Upper lobe of left lung (tissue), 4 donors: Measurements from ENCODE around the gene GPR135.

Source experiments
- POLR2A ChIP-seq, 4 donors: fragments of 450-650 bp; IDR thresholded peaks; one replicate each; pipeline ENCODE4 v1.5.1; 2016 to 2017; ENCODE audit warnings: antibody characterized with exemption in 4 of 4, mild to moderate bottlenecking in 2 of 4
- POLR2AphosphoS5 ChIP-seq, 2 donors: sonication (generic); formaldehyde crosslinking; IDR thresholded peaks; one replicate each; pipeline ENCODE4 v1.5.1; 2017; ENCODE audit warnings: antibody characterized with exemption in 2 of 2
- TF ChIP-seq, protein P1 (sequence below), 6 experiments: fragments of 450-650 bp in 4 of 6; fragments of 200-600 bp in 2 of 6; sonication (generic) in 2 of 6; IDR thresholded peaks; one replicate each; pipeline ENCODE4 v1.5.1; 2016 to 2019; ENCODE audit warnings: antibody characterized with exemption in 6 of 6

DNA sequence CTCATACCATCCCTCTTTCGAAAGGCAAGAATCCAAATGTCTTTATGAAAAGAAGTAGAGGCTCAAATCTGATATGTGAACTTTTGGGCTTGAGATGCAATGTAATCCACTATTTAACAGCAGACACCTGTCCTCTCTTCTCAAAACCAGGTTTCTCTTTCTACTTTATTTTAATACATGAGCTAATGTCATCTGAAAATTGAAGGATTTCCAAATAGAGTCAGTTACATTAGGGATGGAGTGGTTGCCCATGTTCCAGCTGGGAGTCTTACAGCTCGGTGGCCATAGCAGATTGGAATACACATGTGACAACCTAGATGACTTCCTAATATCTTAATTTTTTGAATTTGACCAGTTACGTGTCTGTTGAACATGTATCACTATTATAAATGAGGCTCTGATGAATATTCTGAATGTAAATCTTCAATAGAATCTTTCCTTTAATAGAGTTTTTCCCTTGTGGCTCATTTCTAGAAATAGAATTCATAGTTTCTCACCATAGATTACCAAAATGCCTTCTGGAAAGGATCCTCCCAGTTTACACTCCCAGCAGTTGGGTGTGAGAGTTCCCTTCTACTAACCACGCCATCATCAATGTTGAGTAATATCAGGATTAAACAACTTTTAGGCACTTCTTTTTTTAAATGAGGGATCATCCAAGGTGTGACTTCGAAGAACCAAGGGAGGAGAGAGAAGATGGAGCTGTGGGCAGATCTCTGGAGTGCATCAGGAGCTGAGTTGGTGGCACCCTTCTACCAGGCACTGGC, 49.2 kb downstream of the GPR135 start:
- TF ChIP-seq, protein P1, sequence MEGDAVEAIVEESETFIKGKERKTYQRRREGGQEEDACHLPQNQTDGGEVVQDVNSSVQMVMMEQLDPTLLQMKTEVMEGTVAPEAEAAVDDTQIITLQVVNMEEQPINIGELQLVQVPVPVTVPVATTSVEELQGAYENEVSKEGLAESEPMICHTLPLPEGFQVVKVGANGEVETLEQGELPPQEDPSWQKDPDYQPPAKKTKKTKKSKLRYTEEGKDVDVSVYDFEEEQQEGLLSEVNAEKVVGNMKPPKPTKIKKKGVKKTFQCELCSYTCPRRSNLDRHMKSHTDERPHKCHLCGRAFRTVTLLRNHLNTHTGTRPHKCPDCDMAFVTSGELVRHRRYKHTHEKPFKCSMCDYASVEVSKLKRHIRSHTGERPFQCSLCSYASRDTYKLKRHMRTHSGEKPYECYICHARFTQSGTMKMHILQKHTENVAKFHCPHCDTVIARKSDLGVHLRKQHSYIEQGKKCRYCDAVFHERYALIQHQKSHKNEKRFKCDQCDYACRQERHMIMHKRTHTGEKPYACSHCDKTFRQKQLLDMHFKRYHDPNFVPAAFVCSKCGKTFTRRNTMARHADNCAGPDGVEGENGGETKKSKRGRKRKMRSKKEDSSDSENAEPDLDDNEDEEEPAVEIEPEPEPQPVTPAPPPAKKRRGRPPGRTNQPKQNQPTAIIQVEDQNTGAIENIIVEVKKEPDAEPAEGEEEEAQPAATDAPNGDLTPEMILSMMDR (IDR thresholded peaks at IDR 0.05) = no peak
- no peak for TF ChIP-seq POLR2AphosphoS5 (IDR thresholded peaks at IDR 0.05)
- no peak for TF ChIP-seq POLR2A (IDR thresholded peaks at IDR 0.05)
